Progenitor cell of endocrine pancreas (in vitro differentiated cells): ENCODE data around the gene DLG4. TPM values are rescaled to one million over a fixed set of nuclear protein-coding genes. Genes with fewer than 3 reads are reported as not detected.

Source experiments
- DNase-seq: peaks from one replicate; pipeline ENCODE4 v3.0.0; 2021; ENCODE audit warnings: low spot score; ENCODE audit not compliant: unreplicated experiment
- H3K27ac Mint-ChIP-seq: 2 replicates; pipeline ENCODE4 v1.8.0; 2021; ENCODE audit warnings: mild to moderate bottlenecking, moderate library complexity, mixed read lengths
- H3K27me3 Mint-ChIP-seq: 2 replicates; pipeline ENCODE4 v1.8.0; 2021; ENCODE audit warnings: mixed read lengths
- H3K36me3 Mint-ChIP-seq: 2 replicates; pipeline ENCODE4 v1.8.0; 2022; ENCODE audit warnings: mixed read lengths; ENCODE audit not compliant: insufficient read depth
- H3K4me1 Mint-ChIP-seq: 2 replicates; pipeline ENCODE4 v1.8.0; 2021; ENCODE audit warnings: low read depth, mixed read lengths
- H3K4me3 Mint-ChIP-seq: 2 replicates; pipeline ENCODE4 v1.8.0; 2021; ENCODE audit warnings: low read depth, mild to moderate bottlenecking, moderate library complexity, mixed read lengths
- H3K9me3 Mint-ChIP-seq: 2 replicates; pipeline ENCODE4 v1.8.0; 2021; ENCODE audit warnings: low read depth, mixed read lengths
- long read RNA-seq: library from polyadenylated mRNA; unstranded; transcript quantifications from one replicate; pipeline ENCODE4 v2.0.0, GENCODE V29; 2020
- total RNA-seq: library from RNA; stranded (reverse); gene quantifications from 2 replicates; pipeline ENCODE4 v1.2.1, GENCODE V29; 2021
- TF ChIP-seq, protein P1 (sequence below): fragments of 200-600 bp; sonication (generic); IDR thresholded peaks from one replicate; pipeline ENCODE4 v1.5.0; 2021; ENCODE audit warnings: antibody characterized with exemption, mild to moderate bottlenecking; ENCODE audit not compliant: unreplicated experiment

Gene DLG4
- total RNA-seq: 46.3 and 48.6 TPM in 2 replicates
- long read RNA-seq: 0 reads

GRCh38 chr17:7219812-7220592, at the start of gene DLG4, which contains the start of gene ACADVL:
Gene DLG4, minus strand, starts transcription at chr17:7219836.
Gene ACADVL, plus strand, starts transcription at chr17:7219938. Its CDS starts 47 bp downstream, at chr17:7219985.
- Mint-ChIP-seq H3K27me3 (no peaks in the 10 kb centered on the region), H3K4me3 (peak within 1 kb of the TSS; percentile 91), H3K27ac (peak within 1 kb of the TSS; percentile 97), H3K36me3 (peaks cover 6% of the 10 kb centered on the region), H3K9me3 (no peaks in the 10 kb centered on the region), H3K4me1 (peaks cover 34% of the 10 kb centered on the region)
- DNase-seq: peak; percentile 59
- TF ChIP-seq, protein P1, sequence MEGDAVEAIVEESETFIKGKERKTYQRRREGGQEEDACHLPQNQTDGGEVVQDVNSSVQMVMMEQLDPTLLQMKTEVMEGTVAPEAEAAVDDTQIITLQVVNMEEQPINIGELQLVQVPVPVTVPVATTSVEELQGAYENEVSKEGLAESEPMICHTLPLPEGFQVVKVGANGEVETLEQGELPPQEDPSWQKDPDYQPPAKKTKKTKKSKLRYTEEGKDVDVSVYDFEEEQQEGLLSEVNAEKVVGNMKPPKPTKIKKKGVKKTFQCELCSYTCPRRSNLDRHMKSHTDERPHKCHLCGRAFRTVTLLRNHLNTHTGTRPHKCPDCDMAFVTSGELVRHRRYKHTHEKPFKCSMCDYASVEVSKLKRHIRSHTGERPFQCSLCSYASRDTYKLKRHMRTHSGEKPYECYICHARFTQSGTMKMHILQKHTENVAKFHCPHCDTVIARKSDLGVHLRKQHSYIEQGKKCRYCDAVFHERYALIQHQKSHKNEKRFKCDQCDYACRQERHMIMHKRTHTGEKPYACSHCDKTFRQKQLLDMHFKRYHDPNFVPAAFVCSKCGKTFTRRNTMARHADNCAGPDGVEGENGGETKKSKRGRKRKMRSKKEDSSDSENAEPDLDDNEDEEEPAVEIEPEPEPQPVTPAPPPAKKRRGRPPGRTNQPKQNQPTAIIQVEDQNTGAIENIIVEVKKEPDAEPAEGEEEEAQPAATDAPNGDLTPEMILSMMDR: no peak

DNA sequence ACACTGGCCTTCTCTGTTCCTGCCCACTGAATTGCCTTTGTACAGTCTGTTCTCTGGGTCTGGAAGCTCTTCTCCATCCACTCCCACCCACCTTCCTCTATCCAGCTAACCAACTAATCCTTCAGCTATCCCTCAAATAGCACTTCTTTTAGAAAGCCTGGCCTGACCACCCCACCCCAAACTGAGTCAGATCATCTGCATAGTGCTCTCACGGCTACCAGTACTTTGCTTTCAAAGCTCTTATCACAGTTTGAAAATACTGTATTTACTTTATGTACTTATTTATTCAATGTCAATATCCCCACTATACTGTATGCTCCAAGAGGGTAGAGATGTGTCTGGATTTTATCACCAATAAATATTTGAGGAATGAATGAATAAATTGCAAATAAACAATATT, 47.1 kb upstream of the DLG4 start:
- peaks cover 4% of the 10 kb centered on the region for H3K27me3 Mint-ChIP-seq
- H3K27ac Mint-ChIP-seq: peak overlapping the region; percentile 42
- H3K4me1 Mint-ChIP-seq: peaks cover 17% of the 10 kb centered on the region
- no peaks in the 10 kb centered on the region for H3K36me3 Mint-ChIP-seq
- DNase-seq: no peak
- TF ChIP-seq, protein P1: no peak
- H3K4me3 Mint-ChIP-seq: no peak overlapping the region
- H3K9me3 Mint-ChIP-seq: no peaks in the 10 kb centered on the region

DNA sequence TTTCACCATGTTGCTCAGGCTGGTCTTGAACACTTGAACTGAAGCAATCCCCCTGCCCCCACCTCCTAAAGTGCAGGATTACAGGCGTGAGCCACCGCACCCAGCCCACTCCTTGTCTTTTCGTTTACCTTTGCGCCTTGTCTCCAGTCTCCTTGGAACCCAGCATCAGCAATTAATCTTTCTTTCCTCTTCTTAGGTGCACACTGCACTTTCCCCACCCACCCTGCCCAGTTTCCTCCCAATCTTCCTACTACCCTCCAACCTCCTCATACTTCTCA, 44.1 kb upstream of the DLG4 start:
- Mint-ChIP-seq H3K4me1 (peaks cover 33% of the 10 kb centered on the region), H3K27ac (peak overlapping the region; percentile 99), H3K36me3 (peaks cover 4% of the 10 kb centered on the region), H3K9me3 (no peaks in the 10 kb centered on the region), H3K4me3 (peak overlapping the region; percentile 99), H3K27me3 (no peaks in the 10 kb centered on the region)
- TF ChIP-seq, protein P1: no peak
- DNase-seq: no peak

GRCh38 chr17:7262935-7263800, 43.5 kb upstream of the DLG4 start:
- Mint-ChIP-seq H3K4me1 (peaks cover 36% of the 10 kb centered on the region), H3K9me3 (no peaks in the 10 kb centered on the region), H3K36me3 (peaks cover 4% of the 10 kb centered on the region), H3K4me3 (peak overlapping the region; percentile 99), H3K27ac (peak overlapping the region; percentile 99), H3K27me3 (no peaks in the 10 kb centered on the region)
- peak; percentile 54 for DNase-seq
- TF ChIP-seq, protein P1: no peak

DNA sequence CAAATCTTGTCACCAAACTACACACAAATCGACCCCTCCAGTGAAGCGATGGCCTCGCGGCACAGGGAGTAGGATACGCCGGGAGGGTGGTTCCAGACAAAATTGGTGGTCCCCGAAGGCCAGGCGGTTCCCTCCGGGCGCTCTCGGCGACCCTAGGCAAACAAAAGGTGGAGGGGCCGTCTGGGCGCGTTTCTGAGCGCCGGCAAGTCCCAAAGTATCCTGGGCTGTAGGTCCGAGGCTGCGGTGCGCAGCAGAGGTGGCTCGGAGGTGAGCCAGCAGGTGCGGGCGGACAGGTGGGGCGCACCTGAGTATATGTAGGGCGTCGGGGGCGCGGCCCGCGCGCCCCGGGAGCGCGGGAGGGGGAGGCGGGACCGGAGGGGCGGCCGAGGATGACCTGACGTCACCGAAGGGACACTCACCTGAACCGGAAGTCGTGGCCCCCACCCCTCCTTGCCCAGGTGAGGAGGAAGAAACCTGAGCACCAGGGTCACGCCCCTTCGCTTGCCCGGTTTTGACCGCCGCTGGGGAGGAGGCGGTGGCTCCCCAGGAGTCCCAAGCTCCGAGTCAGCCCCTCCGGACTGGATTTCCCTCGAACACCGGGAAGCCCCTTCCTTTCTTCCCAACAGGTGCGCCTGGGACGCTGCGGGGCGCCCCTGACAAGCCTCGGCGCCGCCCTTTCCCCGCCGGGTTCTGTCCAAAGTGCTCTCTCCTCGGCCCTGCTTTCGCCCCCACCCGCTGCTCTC, 42.7 kb upstream of the DLG4 start, which contains the start of gene CLDN7:
TSS of gene CLDN7 (minus strand) at position 287 of the 743 bp plus-strand sequence. CDS start 435 bp downstream, outside the sequence.
- Mint-ChIP-seq H3K4me3 (peak within 1 kb of the TSS; percentile 99), H3K27me3 (no peaks in the 10 kb centered on the region), H3K9me3 (no peaks in the 10 kb centered on the region), H3K27ac (peak within 1 kb of the TSS; percentile 99), H3K36me3 (peaks cover 4% of the 10 kb centered on the region), H3K4me1 (peaks cover 36% of the 10 kb centered on the region)
- peak; percentile 86 for DNase-seq
- TF ChIP-seq, protein P1: peak; percentile 49
